WTC11 (cell line): ENCODE results near the gene MITF. TPM values are rescaled to one million over a fixed set of nuclear protein-coding genes. Genes with fewer than 3 reads are reported as not detected.

Experiments
- ATAC-seq: fragments of 200-7000 bp; cut with Tn5 transposase; 2 replicates; pipeline ENCODE4 v1.10.0; 2021; ENCODE audit warnings: mild to moderate bottlenecking, moderate library complexity
- CTCF ChIA-PET: fragments of 300-600 bp; sonication (Branson Sonifier 250); formaldehyde crosslinking; loops from one replicate; lab custom pipeline; 2021; ENCODE audit warnings: antibody characterized with exemption; lab: Charles Lee
- POLR2A ChIA-PET: fragments of 350-600 bp; sonication (Branson Sonifier 250); formaldehyde crosslinking; loops from one replicate; lab custom pipeline; 2021; ENCODE audit warnings: antibody characterized with exemption; lab: Charles Lee
- DNase-seq: peaks from one replicate; pipeline ENCODE4 v3.0.0; 2021; ENCODE audit warnings: low spot score
- H3K27ac Mint-ChIP-seq: 2 replicates; pipeline ENCODE4 v1.8.0; 2021; ENCODE audit warnings: mixed read lengths
- H3K27me3 Mint-ChIP-seq: 2 replicates; pipeline ENCODE4 v1.8.0; 2021; ENCODE audit warnings: low read depth, mild to moderate bottlenecking, moderate library complexity, mixed read lengths
- H3K36me3 Mint-ChIP-seq: 2 replicates; pipeline ENCODE4 v1.8.0; 2021; ENCODE audit warnings: mixed read lengths
- H3K4me1 Mint-ChIP-seq: 2 replicates; pipeline ENCODE4 v1.8.0; 2022; ENCODE audit warnings: mixed read lengths
- H3K4me3 Mint-ChIP-seq: 2 replicates; pipeline ENCODE4 v1.8.0; 2021; ENCODE audit warnings: mild to moderate bottlenecking, moderate library complexity, mixed read lengths
- H3K9me3 Mint-ChIP-seq: 2 replicates; pipeline ENCODE4 v1.8.0; 2021; ENCODE audit warnings: mixed read lengths
- AR ChIP-seq: fragments of 250-450 bp; sonication (Bioruptor Pico); IDR thresholded peaks from 2 replicates; pipeline ENCODE4 v1.9.0; 2021; ENCODE audit warnings: mild to moderate bottlenecking
- ARID4B ChIP-seq: sonication (generic); formaldehyde crosslinking; IDR thresholded peaks from 2 replicates; pipeline ENCODE4 v1.8.0; 2023; ENCODE audit warnings: missing genetic modification reagents, mild to moderate bottlenecking, borderline replicate concordance
- HMGA2 ChIP-seq: fragments of 250-450 bp; sonication (Bioruptor Pico); IDR thresholded peaks from 2 replicates; pipeline ENCODE4 v1.4.0; 2021; ENCODE audit warnings: mild to moderate bottlenecking, moderate library complexity
- JAZF1 ChIP-seq: fragments of 250-450 bp; sonication (Bioruptor Pico); IDR thresholded peaks from 2 replicates; pipeline ENCODE4 v1.9.0; 2021; ENCODE audit warnings: moderate library complexity, mild to moderate bottlenecking, inconsistent platforms
- MLX ChIP-seq: sonication (generic); formaldehyde crosslinking; IDR thresholded peaks from 2 replicates; pipeline ENCODE4 v1.8.1; 2023; ENCODE audit warnings: mild to moderate bottlenecking, missing genetic modification reagents, moderate library complexity
- NFATC4 ChIP-seq: fragments of 250-450 bp; sonication (Bioruptor Pico); IDR thresholded peaks from 2 replicates; pipeline ENCODE4 v1.9.0; 2021; ENCODE audit warnings: mild to moderate bottlenecking
- SMAD4 ChIP-seq: sonication (generic); formaldehyde crosslinking; IDR thresholded peaks from 2 replicates; pipeline ENCODE4 v1.8.0; 2022; ENCODE audit warnings: mild to moderate bottlenecking, missing genetic modification reagents
- SP1 ChIP-seq: sonication (generic); formaldehyde crosslinking; conservative IDR thresholded peaks from 2 replicates; pipeline ENCODE4 v1.8.1; 2022; ENCODE audit warnings: missing genetic modification reagents
- USF1 ChIP-seq: sonication (generic); formaldehyde crosslinking; IDR thresholded peaks from 2 replicates; pipeline ENCODE4 v1.8.0; 2022; ENCODE audit warnings: mild to moderate bottlenecking, missing genetic modification reagents
- USF2 ChIP-seq: sonication (generic); formaldehyde crosslinking; IDR thresholded peaks from 2 replicates; pipeline ENCODE4 v1.8.1; 2023; ENCODE audit warnings: mild to moderate bottlenecking, missing genetic modification reagents, moderate library complexity
- ZNF219 ChIP-seq: sonication (generic); formaldehyde crosslinking; IDR thresholded peaks from 2 replicates; pipeline ENCODE4 v1.8.0; 2023; ENCODE audit warnings: missing genetic modification reagents, mild to moderate bottlenecking, borderline replicate concordance
- ZNF281 ChIP-seq: sonication (generic); formaldehyde crosslinking; IDR thresholded peaks from 2 replicates; pipeline ENCODE4 v1.8.0; 2023; ENCODE audit warnings: mild to moderate bottlenecking, missing genetic modification reagents
- ZNF532 ChIP-seq: fragments of 250-450 bp; sonication (Bioruptor Pico); IDR thresholded peaks from 2 replicates; pipeline ENCODE4 v1.9.0; 2021; ENCODE audit warnings: mild to moderate bottlenecking, borderline replicate concordance
- ZNF671 ChIP-seq: fragments of 250-450 bp; sonication (Bioruptor Pico); IDR thresholded peaks from 2 replicates; pipeline ENCODE4 v1.8.0; 2021; ENCODE audit warnings: mild to moderate bottlenecking
- ZSCAN18 ChIP-seq: fragments of 250-450 bp; sonication (Bioruptor Pico); IDR thresholded peaks from 2 replicates; pipeline ENCODE4 v2.1.2; 2022; ENCODE audit warnings: mild to moderate bottlenecking, moderate library complexity
- total RNA-seq: library from RNA; stranded (reverse); gene quantifications from 3 replicates; pipeline ENCODE4 v1.2.3, GENCODE V29; 2021

The MITF gene
- total RNA-seq, 1 experiment from 2014 or later, result 1.3 TPM

GRCh38 chr3:69720824-69721223 lies 18.4 kb upstream of the MITF start:
- ATAC-seq (no peak), DNase-seq (no peak)
- no peak for TF ChIP-seq ZNF532 (CRISPR knock-in tag)
- TF ChIP-seq JAZF1 (CRISPR knock-in tag), result no peak
- TF ChIP-seq USF2 (CRISPR knock-in tag), result no peak
- no peak for TF ChIP-seq ARID4B (CRISPR knock-in tag)
- TF ChIP-seq SP1, result no peak
- no peak for TF ChIP-seq ZSCAN18 (CRISPR knock-in tag)
- TF ChIP-seq MLX (CRISPR knock-in tag), result no peak
- TF ChIP-seq HMGA2 (CRISPR knock-in tag), result no peak
- Mint-ChIP-seq H3K9me3 (no peaks in the 10 kb centered on the region), H3K27me3 (peaks cover 43% of the 10 kb centered on the region), H3K27ac (no peak overlapping the region), H3K4me3 (no peak overlapping the region), H3K36me3 (no peaks in the 10 kb centered on the region), H3K4me1 (peaks cover 21% of the 10 kb centered on the region)
- POLR2A ChIA-PET, result no interaction called here
- CTCF ChIA-PET, result no interaction called here

GRCh38 chr3:69723389-69723788 lies 15.9 kb upstream of the MITF start:
- no peak overlapping the region for H3K4me3 Mint-ChIP-seq
- H3K27me3 Mint-ChIP-seq, result peaks cover 44% of the 10 kb centered on the region
- ChIA-PET CTCF (no interaction called here), POLR2A (no interaction called here)
- H3K9me3 Mint-ChIP-seq, result no peaks in the 10 kb centered on the region
- no peak overlapping the region for H3K27ac Mint-ChIP-seq
- DNase-seq, result no peak
- H3K36me3 Mint-ChIP-seq, result no peaks in the 10 kb centered on the region
- peaks cover 21% of the 10 kb centered on the region for H3K4me1 Mint-ChIP-seq
- ATAC-seq, result no peak
- TF ChIP-seq ZNF281, result no peak
- TF ChIP-seq ZNF671, result no peak
- no peak for TF ChIP-seq USF2 (CRISPR knock-in tag)
- no peak for TF ChIP-seq NFATC4 (CRISPR knock-in tag)
- no peak for TF ChIP-seq USF1 (CRISPR knock-in tag)
- TF ChIP-seq ZNF219 (CRISPR knock-in tag), result no peak
- TF ChIP-seq SMAD4 (CRISPR knock-in tag), result no peak
- TF ChIP-seq AR (CRISPR knock-in tag), result no peak
